Activated CD8-positive, alpha-beta memory T cell treated with anti-CD3 and anti-CD28 coated beads, Interleukin-2, amount 50 U/mL, for 48 hours (primary cell): Measurements from ENCODE around the gene USB1.

Experiments used
- DNase-seq: peaks from one replicate; pipeline ENCODE4 v3.0.0-alpha.2; 2020

The USB1 gene

DNA sequence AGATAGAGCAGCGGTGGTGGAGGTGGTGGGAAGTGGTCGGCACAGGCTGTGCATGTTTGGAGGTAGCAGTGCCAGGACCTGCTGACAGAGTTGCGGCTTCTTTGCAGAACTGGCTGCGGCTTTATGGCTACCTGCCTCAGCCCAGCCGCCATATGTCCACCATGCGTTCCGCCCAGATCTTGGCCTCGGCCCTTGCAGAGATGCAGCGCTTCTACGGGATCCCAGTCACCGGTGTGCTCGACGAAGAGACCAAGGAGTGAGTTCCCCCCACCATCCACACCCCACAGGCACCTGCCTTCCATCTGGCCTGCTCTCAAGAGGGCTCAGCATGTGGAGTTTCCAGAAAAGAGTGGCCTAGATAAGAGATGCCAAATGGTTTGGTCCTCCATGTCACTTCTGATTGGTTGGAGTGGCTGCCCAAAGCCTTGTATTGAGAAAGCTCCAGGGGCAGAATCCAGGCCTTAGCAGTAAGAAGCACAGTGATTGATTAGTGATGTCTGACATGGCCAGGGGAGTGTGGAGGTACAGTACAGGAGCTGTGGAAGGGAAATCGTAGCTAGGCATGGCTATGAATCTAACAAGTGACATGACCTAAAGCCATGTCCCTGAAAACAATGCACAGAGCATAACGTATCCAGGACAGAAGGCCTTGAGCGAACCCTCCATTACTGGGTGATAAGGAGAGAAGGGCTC lies 36.3 kb downstream of the USB1 start:
- no peak for DNase-seq

DNA sequence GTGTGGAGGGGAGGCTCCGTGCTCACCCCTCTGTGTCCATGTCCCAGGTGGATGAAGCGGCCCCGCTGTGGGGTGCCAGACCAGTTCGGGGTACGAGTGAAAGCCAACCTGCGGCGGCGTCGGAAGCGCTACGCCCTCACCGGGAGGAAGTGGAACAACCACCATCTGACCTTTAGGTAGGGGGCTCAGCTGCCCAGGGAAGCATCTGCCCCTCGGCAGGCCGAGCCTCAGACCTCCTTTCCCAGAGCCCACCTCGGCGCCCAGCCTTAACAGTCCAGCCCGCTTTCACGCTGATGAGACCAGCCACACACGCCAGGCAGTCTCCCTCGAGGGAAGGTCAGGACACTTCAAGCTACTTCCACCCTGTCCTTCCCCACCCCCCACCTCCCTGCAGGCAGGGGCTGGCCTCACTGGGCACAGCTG lies 37.0 kb downstream of the USB1 start:
- DNase-seq: no peak

DNA sequence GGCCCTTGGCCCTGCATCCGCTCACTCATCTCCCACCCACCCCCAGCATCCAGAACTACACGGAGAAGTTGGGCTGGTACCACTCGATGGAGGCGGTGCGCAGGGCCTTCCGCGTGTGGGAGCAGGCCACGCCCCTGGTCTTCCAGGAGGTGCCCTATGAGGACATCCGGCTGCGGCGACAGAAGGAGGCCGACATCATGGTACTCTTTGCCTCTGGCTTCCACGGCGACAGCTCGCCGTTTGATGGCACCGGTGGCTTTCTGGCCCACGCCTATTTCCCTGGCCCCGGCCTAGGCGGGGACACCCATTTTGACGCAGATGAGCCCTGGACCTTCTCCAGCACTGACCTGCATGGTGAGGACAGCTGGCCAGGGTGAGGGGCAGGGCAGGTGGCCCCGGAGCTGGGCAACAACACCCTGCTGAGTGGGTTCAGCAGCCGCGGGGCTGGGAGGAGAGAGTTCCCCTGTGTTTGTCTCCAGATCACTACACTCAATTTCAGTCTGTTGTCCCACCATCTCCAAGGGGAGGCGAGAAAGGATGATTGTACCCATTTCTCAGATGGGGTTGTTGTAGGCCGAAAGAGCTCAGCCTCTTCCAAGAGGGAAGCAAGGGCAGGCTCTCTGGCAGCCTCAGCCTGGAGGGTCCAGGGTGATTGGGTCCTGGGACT lies 38.8 kb downstream of the USB1 start:
- no peak for DNase-seq

DNA sequence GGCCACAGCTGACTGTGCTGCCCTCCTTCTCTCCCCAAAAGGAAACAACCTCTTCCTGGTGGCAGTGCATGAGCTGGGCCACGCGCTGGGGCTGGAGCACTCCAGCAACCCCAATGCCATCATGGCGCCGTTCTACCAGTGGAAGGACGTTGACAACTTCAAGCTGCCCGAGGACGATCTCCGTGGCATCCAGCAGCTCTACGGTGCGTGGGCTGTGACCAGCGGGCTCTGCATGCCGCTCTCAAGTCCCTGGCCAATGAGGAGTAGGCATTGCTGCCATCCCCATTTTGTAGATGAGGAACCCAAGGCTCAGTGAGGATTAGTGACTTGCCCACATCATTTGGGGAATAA lies 39.3 kb downstream of the USB1 start:
- no peak for DNase-seq

DNA sequence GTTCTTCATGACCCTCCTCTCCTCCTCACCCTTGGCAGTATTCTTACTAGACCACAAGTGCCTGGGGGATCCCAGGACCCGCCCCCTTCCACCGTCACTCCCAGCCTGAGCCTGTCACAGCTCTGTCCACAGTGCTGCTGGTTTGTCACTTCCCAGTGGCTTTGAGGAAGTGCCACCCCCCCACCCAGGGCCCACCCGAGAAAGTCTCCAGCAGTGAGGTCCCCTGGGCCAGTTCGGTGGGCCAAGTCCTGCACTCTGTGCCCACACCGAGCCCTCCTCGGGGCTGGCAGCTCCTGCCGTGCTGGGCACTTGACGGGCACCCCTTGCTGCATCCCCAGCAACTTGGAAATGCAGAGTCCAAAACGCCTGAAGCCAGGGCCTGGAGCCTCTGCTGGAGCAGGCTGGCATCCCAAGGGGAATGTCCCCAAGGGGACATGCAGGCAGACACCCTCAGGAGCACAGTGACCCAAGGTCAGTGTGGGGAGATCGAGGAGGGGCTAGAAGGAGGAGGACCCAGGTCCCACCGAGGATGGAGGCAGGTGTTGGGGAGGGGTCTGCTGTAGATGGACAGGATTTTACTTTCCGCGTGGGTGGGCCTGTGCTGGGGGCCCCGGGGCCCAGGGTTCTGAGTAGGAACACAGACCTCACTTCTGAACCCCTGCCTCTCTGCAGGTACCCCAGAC lies 39.9 kb downstream of the USB1 start:
- DNase-seq: no peak

DNA sequence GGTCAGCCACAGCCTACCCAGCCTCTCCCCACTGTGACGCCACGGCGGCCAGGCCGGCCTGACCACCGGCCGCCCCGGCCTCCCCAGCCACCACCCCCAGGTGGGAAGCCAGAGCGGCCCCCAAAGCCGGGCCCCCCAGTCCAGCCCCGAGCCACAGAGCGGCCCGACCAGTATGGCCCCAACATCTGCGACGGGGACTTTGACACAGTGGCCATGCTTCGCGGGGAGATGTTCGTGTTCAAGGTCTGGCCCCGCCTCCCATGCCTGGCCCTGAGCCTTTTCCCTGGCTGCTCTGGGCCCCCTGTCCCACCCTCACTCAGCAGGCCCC lies 40.4 kb downstream of the USB1 start:
- no peak for DNase-seq

DNA sequence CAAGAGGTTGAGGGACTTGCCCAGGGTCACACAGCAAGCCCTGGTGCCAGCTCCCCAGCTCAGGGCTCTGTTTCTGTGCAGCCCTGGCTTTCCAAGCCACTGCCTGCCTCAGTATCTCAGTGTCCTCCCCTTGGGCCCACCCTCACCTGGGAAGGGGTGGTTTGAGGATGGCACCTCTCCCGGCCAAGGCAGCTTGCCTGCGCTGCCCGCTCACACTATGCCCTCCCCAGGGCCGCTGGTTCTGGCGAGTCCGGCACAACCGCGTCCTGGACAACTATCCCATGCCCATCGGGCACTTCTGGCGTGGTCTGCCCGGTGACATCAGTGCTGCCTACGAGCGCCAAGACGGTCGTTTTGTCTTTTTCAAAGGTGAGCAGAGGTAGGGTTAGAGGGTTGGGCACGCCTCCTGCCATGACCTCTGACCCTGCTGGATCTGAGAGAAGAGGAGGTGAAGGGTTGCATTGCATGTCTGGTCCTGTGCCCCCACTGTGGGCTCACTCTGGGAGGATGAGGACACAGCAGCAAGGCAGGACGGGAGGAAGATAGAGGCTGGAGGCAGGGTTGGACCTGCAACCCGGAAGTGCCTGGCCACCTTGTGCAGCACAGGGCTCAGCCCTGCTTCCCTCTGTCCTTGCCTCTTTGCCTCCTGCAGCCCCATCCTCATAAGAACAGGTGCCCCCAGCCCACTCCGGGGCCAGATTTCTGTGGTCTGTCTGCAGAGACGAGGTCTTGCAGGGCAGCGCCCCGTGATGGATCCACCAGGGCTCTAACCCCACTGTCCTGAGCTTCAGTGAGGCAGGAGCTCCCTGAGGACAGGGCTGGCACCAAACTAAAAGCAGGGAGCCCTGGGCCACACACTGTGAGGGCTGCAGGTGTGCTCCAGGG lies 41.0 kb downstream of the USB1 start:
- no peak for DNase-seq

DNA sequence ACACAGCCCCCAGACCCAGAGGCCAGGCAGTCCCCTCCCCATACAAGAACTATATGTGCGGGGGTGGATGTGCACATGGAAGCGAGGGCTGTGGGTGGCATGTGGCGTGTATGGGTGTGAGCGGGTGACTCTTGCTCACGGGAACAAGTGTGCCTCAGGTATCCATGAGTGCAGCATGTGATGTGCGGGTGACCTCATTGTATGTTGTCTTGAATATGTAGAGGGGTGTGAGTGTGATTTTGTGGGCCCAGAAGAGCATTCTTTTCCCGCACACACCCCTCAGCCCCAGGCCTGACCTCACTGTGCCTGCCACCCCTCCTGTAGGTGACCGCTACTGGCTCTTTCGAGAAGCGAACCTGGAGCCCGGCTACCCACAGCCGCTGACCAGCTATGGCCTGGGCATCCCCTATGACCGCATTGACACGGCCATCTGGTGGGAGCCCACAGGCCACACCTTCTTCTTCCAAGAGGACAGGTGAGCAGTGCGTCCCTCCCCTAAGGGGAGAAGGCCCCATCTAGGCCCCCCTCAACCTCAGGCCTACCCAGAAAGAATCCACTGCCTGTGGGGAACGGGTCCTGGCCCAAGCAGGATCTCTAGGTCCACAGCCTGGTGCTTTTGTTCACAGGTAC lies 41.8 kb downstream of the USB1 start:
- no peak for DNase-seq

DNA sequence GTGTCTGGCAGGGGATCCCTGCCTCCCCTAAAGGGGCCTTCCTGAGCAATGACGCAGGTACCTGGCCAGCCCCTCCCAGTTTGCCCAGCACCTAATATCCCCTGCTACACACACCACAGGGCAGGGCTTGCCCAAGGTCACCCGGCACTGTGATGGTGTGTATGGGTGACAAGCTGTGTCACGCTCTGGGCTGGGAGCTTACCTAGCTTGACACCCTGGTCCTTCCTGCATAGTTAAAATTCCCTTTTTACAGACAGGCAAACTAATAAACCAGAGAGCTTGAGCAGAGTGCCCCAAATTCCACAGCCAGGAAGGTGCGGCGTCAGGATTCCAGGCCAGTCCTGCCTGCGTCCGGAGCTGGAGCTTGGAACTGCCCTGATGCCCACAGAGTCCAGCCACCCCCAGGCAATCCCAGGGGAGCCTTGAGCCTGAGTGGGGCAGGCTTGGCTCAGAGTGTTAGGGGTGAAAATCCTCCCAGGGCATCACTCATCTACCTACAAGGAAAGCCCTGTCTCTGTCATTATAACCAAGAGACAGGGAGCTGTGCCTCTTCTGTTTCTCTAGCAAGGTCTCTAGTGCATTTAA lies 42.5 kb downstream of the USB1 start:
- no peak for DNase-seq

DNA sequence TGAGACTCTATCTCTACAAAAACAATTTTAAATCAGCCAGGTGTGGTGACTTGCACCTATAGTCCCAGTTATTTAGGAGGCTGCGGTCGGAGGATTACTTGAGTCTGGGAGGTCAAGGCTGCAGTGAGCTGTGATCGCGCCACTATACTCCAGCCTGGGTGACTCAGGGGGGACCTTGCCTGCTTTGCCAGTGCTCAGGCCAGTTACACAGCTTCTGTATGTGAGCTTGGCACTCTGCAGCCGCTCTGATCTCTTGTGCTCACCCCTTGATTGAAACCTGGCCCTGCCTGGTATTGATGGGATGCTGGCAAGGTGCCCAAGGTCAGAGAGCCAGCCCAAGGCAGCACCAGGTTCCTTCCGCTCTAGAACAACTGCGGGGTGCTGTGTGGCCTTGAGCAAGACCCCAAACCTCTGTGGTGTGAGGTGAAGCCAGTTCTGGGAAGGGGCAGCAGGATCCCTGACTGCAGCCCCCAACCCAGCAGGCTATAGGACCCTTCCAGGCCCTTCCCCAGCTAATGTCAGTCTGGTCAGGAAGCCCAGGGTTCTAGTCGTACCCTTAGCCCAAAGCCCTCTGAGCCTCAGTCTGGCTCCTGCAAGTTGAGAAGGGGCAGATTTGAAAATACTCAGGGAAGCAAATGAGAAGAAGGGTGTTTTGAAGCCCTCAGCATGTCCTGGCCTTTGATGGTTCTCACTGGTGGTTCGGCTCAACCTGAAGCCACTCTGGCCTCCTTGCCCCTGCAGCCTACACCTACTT lies 43.2 kb downstream of the USB1 start:
- DNase-seq: no peak

DNA sequence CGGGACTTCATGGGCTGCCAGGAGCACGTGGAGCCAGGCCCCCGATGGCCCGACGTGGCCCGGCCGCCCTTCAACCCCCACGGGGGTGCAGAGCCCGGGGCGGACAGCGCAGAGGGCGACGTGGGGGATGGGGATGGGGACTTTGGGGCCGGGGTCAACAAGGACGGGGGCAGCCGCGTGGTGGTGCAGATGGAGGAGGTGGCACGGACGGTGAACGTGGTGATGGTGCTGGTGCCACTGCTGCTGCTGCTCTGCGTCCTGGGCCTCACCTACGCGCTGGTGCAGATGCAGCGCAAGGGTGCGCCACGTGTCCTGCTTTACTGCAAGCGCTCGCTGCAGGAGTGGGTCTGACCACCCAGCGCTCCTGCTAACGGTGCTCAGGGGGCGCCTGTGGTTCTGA lies 43.9 kb downstream of the USB1 start:
- no peak for DNase-seq

DNA sequence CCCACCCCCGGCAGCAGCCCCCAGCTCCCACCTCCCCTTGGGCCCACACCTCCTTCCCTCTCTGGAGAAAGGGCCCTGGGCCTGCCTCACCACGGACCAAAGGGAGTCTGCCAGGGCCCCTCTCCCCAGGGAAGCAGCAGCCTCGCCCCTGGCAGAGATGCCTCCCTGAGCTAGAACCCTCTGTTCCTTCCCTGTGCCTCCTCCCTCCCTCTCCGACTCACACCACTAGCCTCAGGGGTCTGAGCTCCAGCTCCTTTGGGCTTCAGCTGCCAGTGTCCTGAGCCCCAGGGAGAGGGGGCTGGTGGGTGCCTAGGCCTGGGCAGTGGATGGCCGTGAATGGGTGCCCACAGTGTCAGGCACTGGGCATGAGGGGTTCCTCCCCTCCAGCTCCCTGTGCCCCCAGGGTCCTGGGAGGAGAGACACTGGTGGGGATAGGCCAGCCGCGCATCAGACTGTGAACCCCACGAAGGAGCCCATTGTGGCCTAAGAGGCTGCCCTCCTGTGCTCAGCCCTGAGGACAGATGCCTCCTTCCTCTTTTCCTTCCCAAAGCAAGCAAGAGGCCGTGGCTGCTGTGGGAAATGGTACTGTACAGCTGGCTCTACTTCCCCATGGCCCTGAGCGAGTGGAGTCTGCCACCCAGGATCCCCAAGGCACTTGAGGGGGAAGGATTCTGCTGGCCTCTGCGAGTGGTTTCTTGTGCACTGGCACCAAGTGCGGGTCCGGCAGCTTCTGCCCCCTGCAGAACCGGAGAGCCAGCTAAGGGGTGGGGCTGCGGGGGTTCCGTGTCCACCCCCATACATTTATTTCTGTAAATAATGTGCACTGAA lies 45.1 kb downstream of the USB1 start:
- no peak for DNase-seq

DNA sequence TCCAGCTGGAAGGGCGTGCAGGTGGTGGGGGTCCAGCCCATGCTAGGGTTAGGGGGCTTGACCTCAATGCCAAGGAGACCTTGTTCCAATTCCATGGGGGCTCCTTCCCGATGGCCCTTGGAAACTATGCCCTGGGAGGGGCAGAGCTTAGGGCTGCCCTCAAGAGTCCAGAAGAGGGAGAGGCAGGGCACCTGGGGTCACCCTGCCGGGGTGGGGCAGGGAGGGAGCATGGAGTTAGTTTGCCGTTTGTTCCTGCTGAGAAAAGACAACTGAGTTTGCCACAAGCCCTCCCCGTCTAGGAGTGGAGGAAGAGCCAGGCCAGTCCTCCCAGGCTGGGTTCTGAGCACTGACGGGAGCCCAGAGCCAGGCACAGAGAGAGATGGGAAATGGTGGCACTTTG lies 45.7 kb downstream of the USB1 start:
- DNase-seq: no peak

DNA sequence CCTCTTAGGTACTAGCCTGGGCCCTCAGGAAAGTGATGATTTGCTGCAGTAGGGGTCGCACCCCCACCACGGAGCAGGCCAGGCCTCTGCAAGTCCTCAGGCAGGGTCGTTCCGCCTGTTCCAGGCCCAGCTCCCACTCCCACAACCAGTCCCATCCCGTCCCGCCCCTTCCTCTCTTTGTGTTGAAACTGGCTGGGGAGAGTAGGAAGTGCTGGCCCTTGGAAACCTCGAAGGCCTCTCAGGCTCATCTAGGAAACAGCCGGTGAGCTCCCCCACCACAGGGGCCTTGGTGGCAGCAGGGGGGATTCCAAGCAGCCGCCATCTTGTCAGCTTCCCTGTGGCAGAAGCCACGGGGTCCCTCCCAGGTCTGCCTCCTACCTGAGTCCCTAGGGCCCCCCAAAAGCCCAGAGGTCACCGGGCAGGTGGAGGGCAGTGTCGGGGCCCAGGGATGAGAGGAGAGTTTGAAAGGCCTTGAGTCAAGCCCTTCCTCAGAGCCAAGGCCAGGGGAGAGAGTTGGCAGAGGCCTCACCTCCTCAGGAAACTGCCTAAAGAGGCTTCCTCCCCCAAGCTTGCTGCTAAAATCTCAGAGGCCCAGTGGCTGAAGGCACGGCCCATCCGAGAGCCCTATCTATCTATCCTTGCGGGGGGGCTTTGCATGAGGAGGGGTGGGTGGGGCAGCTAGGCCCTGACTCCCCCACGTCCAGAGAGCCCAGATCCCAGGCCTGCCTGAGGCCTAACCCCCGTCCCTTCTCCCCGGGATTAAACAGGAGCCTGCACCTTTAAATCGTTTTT lies 46.5 kb downstream of the USB1 start:
- no peak for DNase-seq

DNA sequence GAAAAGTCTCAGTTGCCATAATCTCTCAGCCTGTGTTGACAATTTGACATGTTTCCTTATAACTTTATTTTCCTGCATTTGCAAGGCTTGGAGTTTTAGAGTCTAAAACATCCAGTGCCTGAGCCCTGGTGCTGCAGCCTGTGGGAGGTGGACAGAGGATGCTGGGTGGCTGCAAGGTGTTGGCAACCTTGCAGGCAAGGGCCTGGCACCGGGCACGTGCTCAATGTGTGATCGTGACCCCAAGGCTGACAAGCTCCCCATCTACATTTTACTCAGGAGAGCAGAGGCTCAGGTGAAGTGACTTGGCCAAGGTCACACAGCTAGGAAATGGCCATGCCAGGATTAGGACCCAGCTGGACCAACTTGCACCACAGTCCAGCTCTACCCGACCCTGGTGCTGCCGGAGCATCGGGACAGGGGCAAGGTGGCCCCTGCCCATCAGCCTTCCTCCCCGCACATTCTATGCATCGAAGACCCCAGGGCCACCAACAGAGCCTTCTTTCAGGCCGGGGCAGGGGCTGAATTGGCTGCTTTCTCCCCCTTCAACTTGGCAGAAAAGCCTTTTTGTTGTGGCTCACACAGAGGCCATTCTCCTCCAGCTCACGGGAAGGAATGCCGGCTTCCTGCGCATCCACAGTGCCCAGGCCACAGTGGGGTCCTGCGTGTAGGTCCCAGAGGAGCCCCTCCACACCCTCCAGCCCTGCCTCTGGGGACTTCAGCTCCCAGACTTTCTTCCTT lies 47.5 kb downstream of the USB1 start:
- no peak for DNase-seq

DNA sequence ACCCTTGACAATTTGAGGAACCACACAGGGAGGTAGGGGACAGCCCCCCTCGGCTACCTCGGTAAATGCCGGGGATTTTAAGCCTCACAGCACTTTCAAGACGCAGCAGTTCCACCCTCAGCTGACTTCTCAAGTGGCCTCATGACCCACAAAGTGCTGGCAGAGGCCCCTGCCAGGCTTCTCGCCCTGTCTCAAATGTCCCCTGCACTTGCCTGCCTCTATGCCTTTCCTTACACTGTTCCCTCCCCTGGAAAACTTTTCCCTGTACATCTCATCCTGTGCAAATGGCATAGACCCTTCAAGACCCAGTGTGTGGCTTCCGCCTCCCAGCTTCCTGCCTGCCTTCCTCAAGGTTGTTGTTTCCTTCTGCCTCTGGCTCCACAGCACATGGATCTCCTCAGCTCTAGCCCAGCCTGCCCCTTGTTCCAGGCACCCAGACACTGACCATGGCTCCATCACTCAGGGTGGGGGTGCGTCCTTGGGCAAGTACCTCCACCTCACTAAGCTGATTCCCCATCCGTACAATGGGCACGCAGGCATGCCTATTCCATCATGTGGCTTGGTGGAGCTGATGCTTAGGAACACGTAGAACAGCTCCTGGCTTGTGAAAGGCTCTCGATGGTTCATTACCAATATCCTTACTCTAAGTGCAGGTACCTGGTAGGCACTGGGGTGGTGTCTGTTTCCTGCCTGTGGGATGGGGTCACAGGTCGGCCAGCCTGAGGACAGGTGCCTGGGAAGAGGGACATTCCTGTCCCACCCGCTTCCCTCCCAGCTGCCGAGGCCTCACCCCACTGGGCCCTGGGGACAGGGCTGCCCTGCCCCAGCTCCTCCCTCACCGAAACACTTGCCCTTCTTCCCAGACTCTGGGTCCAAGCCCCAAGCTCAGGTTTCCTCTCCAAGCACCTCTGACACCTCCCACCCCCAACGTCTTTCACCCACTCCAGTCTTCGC lies 48.3 kb downstream of the USB1 start:
- DNase-seq: no peak

DNA sequence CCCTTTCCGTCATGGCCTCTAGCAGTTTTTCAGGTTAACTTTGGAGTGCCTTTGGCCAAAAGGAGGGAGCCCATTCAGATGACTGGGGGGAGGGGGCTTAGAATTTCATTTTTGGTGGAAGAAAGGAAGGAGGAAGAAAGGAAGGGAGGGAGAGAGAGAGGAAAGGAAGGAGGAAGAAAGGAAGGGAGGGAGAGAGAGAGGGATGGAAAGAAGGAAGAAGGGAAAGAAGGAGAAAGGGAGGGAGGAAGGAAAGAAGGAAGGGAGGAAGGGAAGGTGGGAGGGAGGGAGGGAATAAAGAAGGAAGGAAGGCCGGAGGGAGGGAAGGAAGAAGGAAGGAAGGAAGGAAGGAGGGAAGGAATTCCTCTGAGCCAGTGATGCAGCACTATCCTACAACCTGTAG lies 50.1 kb downstream of the USB1 start:
- DNase-seq: no peak
